ENCODE data around the gene ESPNL.

The ESPNL gene

DNA sequence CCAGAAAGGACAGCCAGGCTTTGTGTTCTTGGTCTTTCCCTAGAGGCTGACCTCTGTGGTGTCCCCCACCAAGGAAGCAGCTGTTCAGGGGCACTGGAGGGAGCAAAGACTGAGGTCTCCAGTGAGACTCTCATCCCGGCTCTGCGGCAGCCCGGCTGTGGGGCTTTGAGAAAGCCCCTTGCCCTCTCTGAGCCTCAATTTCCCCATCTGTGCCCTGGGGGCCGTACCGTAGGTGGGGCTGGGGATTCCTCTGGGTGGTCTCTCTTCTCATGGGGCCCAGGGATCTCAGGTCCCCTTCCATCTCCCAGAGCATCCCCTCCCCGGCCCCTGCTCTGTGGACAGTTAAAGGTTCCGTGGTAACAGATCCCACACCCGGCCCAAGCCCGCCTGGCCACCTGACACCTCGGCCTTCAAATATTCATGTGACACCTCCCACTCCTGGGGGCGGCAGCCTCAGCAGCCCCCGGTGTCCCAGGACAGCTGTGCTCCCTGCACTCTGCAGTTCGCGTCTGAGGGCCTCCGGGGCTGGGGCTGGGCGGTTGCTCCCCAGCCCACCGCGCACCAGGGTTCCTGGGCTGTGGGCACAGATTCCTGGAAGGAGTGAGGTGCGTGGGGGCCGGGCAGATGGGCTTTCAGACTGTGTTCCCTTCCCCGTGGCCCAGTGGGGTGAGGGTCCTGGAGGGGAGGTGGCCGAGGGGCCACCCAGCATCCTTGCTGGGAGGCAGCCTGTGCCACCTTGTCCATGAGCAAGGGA, 23.3 kb downstream of the ESPNL start:
- no peak for TF ChIP-seq CTCF (conservative IDR thresholded peaks at IDR 0.05; ENCODE audit: low read depth, low read length)
- no peak overlapping the region for H3K4me3 ChIP-seq (ENCODE audit: low read length)
- no peak for DNase-seq (ENCODE audit: low read depth)

- H3K4me3 ChIP-seq (ENCODE audit: low read length): no peak overlapping the region
- no peak for DNase-seq (ENCODE audit: low read depth)
- no peak for TF ChIP-seq CTCF (conservative IDR thresholded peaks at IDR 0.05; ENCODE audit: low read depth, low read length)
Measured at GRCh38 chr2:238123991-238124470, 23.9 kb downstream of the ESPNL start.

GRCh38 chr2:238124488-238125126, 24.5 kb downstream of the ESPNL start:
- TF ChIP-seq CTCF (conservative IDR thresholded peaks at IDR 0.05; ENCODE audit: low read depth, low read length): no peak
- H3K4me3 ChIP-seq (ENCODE audit: low read length): no peak overlapping the region
- no peak for DNase-seq (ENCODE audit: low read depth)

DNA sequence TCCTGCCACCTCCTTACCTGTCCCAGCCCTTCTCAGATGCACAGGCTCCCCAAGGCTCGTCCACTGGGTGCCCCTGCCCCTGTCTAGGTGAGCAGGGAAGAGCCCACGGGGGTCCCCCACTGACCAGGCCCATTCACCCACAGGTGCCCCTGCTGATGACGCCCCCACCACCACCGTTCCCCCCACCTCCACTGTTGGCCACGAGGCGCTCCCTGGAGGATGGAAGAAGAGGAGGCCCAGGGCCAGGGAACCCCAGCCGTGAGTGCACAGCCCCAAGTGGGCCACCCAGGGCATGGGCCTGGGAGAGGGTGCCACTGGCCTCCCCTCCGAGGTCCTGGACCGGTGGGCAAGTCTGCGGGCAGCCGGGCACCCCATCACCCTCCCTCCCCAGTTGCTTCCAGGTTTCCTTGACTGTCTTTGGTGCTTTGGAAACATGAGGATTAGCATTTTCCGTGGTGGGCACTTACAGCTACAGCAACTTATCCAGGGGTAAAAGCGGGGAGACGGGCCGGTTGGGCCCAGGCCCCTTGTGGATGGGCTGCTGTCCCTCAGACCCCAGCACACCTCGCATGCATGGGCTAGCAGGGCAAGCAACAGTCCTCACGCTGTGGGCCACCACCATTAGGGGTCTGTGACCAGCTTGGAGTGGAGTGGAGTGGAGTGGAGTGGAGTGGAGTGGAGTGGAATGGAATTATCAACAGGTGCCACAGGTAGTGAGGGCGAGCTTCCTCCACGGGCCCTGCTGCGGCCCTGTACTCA, 25.2 kb downstream of the ESPNL start:
- no peak for TF ChIP-seq CTCF (conservative IDR thresholded peaks at IDR 0.05; ENCODE audit: low read depth, low read length)
- DNase-seq (ENCODE audit: low read depth): no peak
- no peak overlapping the region for H3K4me3 ChIP-seq (ENCODE audit: low read length)

DNA sequence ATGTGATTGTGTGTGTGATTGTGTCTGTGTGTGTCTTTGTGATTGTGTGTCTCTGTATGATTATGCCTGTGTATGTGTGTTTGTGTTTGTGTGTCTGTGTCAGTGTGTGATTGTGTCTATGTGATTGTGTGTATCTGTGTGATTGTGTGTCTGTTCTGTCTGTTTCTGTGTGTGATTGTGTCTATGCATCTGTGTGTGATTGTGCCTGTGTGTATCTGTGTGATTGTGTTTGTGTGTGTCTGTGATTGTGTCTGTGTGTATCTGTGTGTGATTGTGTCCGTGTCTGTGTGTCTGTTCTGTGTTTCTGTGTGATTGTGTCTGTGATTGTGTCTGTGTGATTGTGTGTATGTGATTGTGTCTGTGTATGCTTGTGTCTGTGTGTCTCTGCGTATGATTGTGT, 26.2 kb downstream of the ESPNL start:
- no peak overlapping the region for H3K4me3 ChIP-seq (ENCODE audit: low read length)
- DNase-seq (ENCODE audit: low read depth): no peak
- no peak for TF ChIP-seq CTCF (conservative IDR thresholded peaks at IDR 0.05; ENCODE audit: low read depth, low read length)

GRCh38 chr2:238126775-238127164, 26.6 kb downstream of the ESPNL start:
- peak overlapping the region; percentile 42 for H3K4me3 ChIP-seq (ENCODE audit: low read length)
- DNase-seq (ENCODE audit: low read depth): no peak
- TF ChIP-seq CTCF (conservative IDR thresholded peaks at IDR 0.05; ENCODE audit: low read depth, low read length): no peak
